Ovary (tissue), 9 donors: ENCODE data around the gene FHOD3. TPM values are rescaled to one million over a fixed set of nuclear protein-coding genes. Genes with fewer than 3 reads are reported as not detected.

Experiments
- DNase-seq, 5 donors: peaks; one replicate each; pipeline ENCODE4 v3.0.0-alpha.2; 2019 to 2020
- H3K27ac ChIP-seq, 2 donors: fragments of 200-600 bp; one replicate each; pipeline versions ENCODE4 v1.5.1 to v1.8.0; 2019 to 2022
- H3K27me3 ChIP-seq: fragments of 200-600 bp; one replicate; pipeline ENCODE4 v1.8.0; 2022
- H3K36me3 ChIP-seq: fragments of 200-600 bp; sonication (generic); one replicate; pipeline ENCODE4 v1.5.1; 2019
- H3K4me1 ChIP-seq: one replicate; pipeline ENCODE4 v1.8.1; 2013; ENCODE audit warnings: mild to moderate bottlenecking, moderate library complexity; ENCODE audit not compliant: insufficient read depth
- H3K4me3 ChIP-seq: fragments of 200-600 bp; sonication (generic); one replicate; pipeline ENCODE4 v1.5.1; 2017
- H3K9me3 ChIP-seq, 2 donors: fragments of 200-600 bp in 1 of 2; sonication (generic) in 1 of 2; one replicate each; pipeline versions ENCODE4 v1.5.1 to v1.8.1; 2013 to 2019; ENCODE audit warnings: mild to moderate bottlenecking in 1 of 2, moderate library complexity in 1 of 2
- EP300 ChIP-seq: sonication (generic); formaldehyde crosslinking; IDR thresholded peaks from one replicate; pipeline ENCODE4 v1.6.1; 2017; ENCODE audit warnings: antibody characterized with exemption
- POLR2A ChIP-seq: fragments of 450-650 bp; IDR thresholded peaks from one replicate; pipeline ENCODE4 v1.6.1; 2017; ENCODE audit warnings: antibody characterized with exemption, mild to moderate bottlenecking, moderate library complexity
- WGBS, 3 donors: extraction: QIAGEN DNeasy Blood & Tissue Kit in 1 of 3; methylation state at CpG; one replicate each; pipeline versions ENCODE4 v1.1.5 to v1.1.7; 2013 to 2017; 5-methylcytosine and 5-hydroxymethylcytosine counted together
- intact Hi-C, 4 donors: fragments of 100-400 bp; cut with DNase I; formaldehyde crosslinking; loops; one replicate each; pipeline versions ENCODE4 v1.11.0 to v1.15.1; 2022 to 2023
- polyA plus RNA-seq, 2 donors: library from polyadenylated mRNA; stranded (reverse); fragments of 200-250 nt in 1 of 2; fragments of 350-450 nt in 1 of 2; fragmentation: Illumina TruSeq in 1 of 2; extraction: RNeasy Lipid Tissue Mini Kit (QIAGEN cat#74804) in 1 of 2; gene quantifications; one replicate each; pipeline ENCODE4 v1.2.3, GENCODE V29; 2013 to 2014
- total RNA-seq, 7 donors: library from RNA; depleted of rRNA in 2 of 7; stranded (reverse); fragments of >200 nt in 2 of 7; fragmentation: NEBNext Ultra II Directional in 3 of 7; extraction: Animal tissue kit (Norgen Biotek cat#: 25700) in 3 of 7; gene quantifications; one replicate each; pipeline versions ENCODE4 v1.1.0 to v1.2.4, GENCODE V29; 2016 to 2023
- TF ChIP-seq, protein P1 (sequence below), 3 donors: fragments of 450-650 bp in 2 of 3; fragments of 200-600 bp in 1 of 3; IDR thresholded peaks; one replicate each; pipeline versions ENCODE4 v1.5.1 to v1.8.0; 2016 to 2022; ENCODE audit warnings: antibody characterized with exemption in 3 of 3, mild to moderate bottlenecking in 1 of 3
- donor health status: DM: no; HTN: no; CAD: no; lungs with moderate emphysema.
- donor health status: DM: no; HTN: no; CAD: no.
- donor health status: Bipolar disorder and iron deficiency.
- donor health status: DM: yes; HTN: yes; CAD: no.
- donor health status: DM: no; HTN: no; CAD: no.
- donor health status: DM: yes; HTN: yes; CAD: no.

The FHOD3 gene
- total and polyA plus RNA-seq, 9 donors: 3.5 to 62.5 (median 11.0) TPM

- Histone ChIP-seq H3K4me3 (no peak overlapping the region), H3K36me3 (no peaks in the 10 kb centered on the region), H3K4me1 (no peaks in the 10 kb centered on the region), H3K9me3 (no peaks in the 10 kb centered on the region), H3K27ac (no peak overlapping the region), H3K27me3 (no peaks in the 10 kb centered on the region)
- DNase-seq: no peak
- intact Hi-C loops: no loop called here
- TF ChIP-seq EP300 (no peak), POLR2A (no peak)
- TF ChIP-seq, protein P1, sequence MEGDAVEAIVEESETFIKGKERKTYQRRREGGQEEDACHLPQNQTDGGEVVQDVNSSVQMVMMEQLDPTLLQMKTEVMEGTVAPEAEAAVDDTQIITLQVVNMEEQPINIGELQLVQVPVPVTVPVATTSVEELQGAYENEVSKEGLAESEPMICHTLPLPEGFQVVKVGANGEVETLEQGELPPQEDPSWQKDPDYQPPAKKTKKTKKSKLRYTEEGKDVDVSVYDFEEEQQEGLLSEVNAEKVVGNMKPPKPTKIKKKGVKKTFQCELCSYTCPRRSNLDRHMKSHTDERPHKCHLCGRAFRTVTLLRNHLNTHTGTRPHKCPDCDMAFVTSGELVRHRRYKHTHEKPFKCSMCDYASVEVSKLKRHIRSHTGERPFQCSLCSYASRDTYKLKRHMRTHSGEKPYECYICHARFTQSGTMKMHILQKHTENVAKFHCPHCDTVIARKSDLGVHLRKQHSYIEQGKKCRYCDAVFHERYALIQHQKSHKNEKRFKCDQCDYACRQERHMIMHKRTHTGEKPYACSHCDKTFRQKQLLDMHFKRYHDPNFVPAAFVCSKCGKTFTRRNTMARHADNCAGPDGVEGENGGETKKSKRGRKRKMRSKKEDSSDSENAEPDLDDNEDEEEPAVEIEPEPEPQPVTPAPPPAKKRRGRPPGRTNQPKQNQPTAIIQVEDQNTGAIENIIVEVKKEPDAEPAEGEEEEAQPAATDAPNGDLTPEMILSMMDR (IDR thresholded peaks at IDR 0.05): no peak
These were observed 198.5 kb downstream of the FHOD3 start for GRCh38 chr18:36496022-36496421.

- TF ChIP-seq, protein P1 (IDR thresholded peaks at IDR 0.05): no peak
- TF ChIP-seq POLR2A: no peak
- TF ChIP-seq EP300: no peak
- Histone ChIP-seq H3K4me3 (no peak overlapping the region), H3K27ac (no peak overlapping the region), H3K36me3 (no peaks in the 10 kb centered on the region), H3K4me1 (no peaks in the 10 kb centered on the region), H3K27me3 (no peaks in the 10 kb centered on the region), H3K9me3 (no peaks in the 10 kb centered on the region)
- no peak for DNase-seq
- WGBS, 3 donors: 82 to 89% (median 85%) methylated on average over 3 of the region's 3 CpGs
- intact Hi-C loops: no loop called here
These were observed 202.4 kb downstream of the FHOD3 start for GRCh38 chr18:36499938-36500337.

DNA sequence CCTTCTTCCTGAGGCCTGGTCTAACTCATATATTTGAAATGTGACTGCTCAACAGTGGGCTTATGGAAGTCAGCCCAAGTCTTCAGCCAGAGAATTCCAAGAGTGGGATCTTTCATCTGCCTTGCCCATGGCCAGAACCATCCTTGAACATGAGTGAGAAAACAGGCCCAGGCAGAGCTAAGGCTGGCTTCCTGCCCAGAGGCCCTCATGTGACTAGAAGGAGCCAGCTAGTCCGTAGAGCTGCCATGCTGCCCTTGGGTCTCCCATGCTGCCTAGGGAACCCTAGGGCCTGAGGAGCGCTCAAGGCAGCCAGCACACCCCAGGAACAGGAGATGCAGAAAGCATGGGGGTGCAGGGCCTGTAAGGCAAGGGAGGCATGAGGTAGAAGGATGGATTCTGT is 203.6 kb downstream of the FHOD3 start:
- no peaks in the 10 kb centered on the region for H3K4me1 ChIP-seq
- intact Hi-C loops: no loop called here

DNA sequence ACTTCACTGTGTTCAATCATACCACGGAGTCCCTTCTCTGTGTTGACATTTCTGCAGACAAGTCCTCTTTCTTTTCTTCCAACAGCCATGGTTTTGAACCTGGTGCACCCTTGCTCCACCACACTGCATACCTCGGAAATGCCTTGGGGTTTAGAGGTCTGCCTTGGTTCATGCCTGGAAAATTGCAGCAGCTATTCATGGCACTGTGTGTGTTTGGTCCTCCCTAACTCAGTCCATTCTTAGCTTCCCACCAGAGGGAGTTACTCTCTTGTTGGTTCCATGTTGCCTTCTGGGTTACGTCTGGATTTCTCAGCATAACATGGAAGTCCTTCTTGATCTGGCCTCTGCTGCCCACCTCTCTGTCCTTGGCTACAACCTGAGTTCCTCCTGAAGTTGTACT is 206.0 kb downstream of the FHOD3 start:
- H3K9me3 ChIP-seq: no peaks in the 10 kb centered on the region
- DNase-seq: no peak
- TF ChIP-seq, protein P1 (IDR thresholded peaks at IDR 0.05): no peak
- TF ChIP-seq POLR2A: no peak
- no peak for TF ChIP-seq EP300
- no peaks in the 10 kb centered on the region for H3K27me3 ChIP-seq
- no peaks in the 10 kb centered on the region for H3K4me1 ChIP-seq
- H3K36me3 ChIP-seq: no peaks in the 10 kb centered on the region
- WGBS, 3 donors: 88 to 94% (median 93%) methylated on average over 3 of the region's 3 CpGs
- intact Hi-C loops: no loop called here
- no peak overlapping the region for H3K4me3 ChIP-seq
- H3K27ac ChIP-seq: no peak overlapping the region

More for the DNA sequence above, 203.6 kb downstream of the FHOD3 start:
- DNase-seq: no peak
- Histone ChIP-seq H3K27ac (no peak overlapping the region), H3K27me3 (no peaks in the 10 kb centered on the region), H3K36me3 (no peaks in the 10 kb centered on the region), H3K9me3 (no peaks in the 10 kb centered on the region), H3K4me3 (no peak overlapping the region)
- TF ChIP-seq EP300: no peak
- TF ChIP-seq POLR2A: no peak
- TF ChIP-seq, protein P1 (IDR thresholded peaks at IDR 0.05): no peak
- WGBS, 3 donors: 84 to 96% (median 89%) methylated on average over 2 of the region's 2 CpGs

- H3K4me3 ChIP-seq: no peak overlapping the region
- no peak overlapping the region for H3K27ac ChIP-seq
- H3K27me3 ChIP-seq: no peaks in the 10 kb centered on the region
- no peak for DNase-seq
- intact Hi-C loops: no loop called here
- H3K4me1 ChIP-seq: no peaks in the 10 kb centered on the region
- WGBS, 3 donors: 83 to 90% (median 89%) methylated on average over 2 of the region's 2 CpGs
- H3K36me3 ChIP-seq: no peaks in the 10 kb centered on the region
- TF ChIP-seq POLR2A: no peak
- TF ChIP-seq EP300: no peak
- TF ChIP-seq, protein P1 (IDR thresholded peaks at IDR 0.05): no peak
- no peaks in the 10 kb centered on the region for H3K9me3 ChIP-seq
These were observed 207.4 kb downstream of the FHOD3 start for GRCh38 chr18:36504928-36505327.
